Measurements from ENCODE around the gene SERPINF2.
"Not testable (repeated sequence)": the region's sequence is repeated elsewhere in the genome, so short reads cannot be mapped to it uniquely, and the experiment has no call there.

The SERPINF2 gene

DNA sequence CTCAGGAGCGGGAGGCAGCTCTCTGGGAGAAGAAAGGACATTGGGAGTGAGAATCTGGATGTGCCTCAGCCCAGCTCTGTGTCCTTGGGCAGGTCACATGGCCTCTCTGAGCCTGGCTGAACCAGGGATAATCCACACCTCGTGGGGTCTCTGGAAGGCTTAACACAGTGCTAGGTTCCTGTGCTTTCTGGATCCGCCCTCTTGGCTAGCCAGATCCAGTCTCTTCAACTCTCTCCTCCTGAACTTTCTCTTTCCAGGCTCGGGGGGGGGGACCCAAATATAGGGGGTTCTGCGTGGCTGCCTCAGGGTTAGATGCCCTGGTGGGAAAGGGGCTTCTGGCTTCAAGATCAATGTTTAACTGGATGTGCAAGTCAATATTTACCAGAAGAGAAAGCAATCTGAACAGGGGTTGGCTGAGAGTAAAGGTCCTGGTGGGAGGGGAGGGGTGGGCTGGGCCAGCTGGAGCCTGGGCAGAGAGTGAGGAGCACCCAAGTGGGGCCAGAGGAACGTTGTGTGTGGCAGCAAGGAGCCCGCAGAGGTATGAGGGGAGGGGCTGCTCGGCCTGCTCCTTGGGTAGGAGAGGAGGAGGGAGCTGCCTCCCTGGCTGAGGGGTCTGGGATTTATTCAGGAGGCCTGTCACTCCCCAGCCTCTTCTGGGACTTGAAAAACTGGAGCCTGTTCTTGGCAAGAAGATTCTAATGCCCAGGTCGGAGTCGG lies at the start of gene SERPINF2:
Gene SERPINF2, plus strand, starts transcription at position 501 of the 717 bp plus-strand sequence. CDS start 2,125 bp downstream, outside the sequence.
- Histone ChIP-seq H3K9ac (ENCODE audit: low read depth in 1 of 2, low read length in 2 of 2) (no peak within 1 kb of the TSS), H3K27ac (ENCODE audit: low read depth, low read length) (peak within 1 kb of the TSS; percentile 3), H3K27me3 (ENCODE audit: control insufficient read depth in 1 of 2, insufficient read depth in 2 of 2, low read length in 2 of 2) (no peaks in the 10 kb centered on the region), H3K9me3 (ENCODE audit: control insufficient read depth in 1 of 2, low read length in 2 of 2) (no peaks in the 10 kb centered on the region), H3K4me3 (ENCODE audit: low read depth in 1 of 2, low read length in 2 of 2) (no peak within 1 kb of the TSS), H3K4me1 (ENCODE audit: control insufficient read depth in 1 of 2, insufficient read depth in 2 of 2, low read length in 2 of 2) (peaks cover 4 to 6% of the 10 kb centered on the region in 2 donors), H3K36me3 (ENCODE audit: control insufficient read depth in 1 of 2, insufficient read depth in 2 of 2, low read length in 2 of 2) (peaks cover 5 to 8% of the 10 kb centered on the region in 2 donors)

DNA sequence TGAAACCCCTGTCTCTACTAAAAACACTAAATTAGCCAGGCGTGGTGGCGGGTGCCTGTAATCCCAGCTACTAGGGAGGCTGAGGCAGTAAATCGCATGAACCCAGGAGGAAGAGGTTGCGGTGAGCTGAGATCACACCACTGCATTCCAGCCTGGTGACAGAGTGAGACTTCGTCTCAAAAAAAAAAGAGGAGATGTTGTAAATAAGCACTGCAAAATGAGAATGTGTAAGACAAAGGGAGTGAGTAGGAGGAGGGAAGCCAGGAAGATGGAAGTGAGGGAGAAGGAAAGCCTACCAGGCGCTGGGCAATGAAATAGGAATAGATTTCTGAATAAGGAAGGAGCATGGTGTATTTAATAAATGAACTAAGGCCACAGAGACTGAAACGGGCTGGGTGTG lies 49.3 kb upstream of the SERPINF2 start:
- no peaks in the 10 kb centered on the region for H3K36me3 ChIP-seq (ENCODE audit: control insufficient read depth in 1 of 2, insufficient read depth in 2 of 2, low read length in 2 of 2)
- no peaks in the 10 kb centered on the region for H3K27me3 ChIP-seq (ENCODE audit: control insufficient read depth in 1 of 2, insufficient read depth in 2 of 2, low read length in 2 of 2)
- H3K9me3 ChIP-seq (ENCODE audit: control insufficient read depth in 1 of 2, low read length in 2 of 2) = no peaks in the 10 kb centered on the region

DNA sequence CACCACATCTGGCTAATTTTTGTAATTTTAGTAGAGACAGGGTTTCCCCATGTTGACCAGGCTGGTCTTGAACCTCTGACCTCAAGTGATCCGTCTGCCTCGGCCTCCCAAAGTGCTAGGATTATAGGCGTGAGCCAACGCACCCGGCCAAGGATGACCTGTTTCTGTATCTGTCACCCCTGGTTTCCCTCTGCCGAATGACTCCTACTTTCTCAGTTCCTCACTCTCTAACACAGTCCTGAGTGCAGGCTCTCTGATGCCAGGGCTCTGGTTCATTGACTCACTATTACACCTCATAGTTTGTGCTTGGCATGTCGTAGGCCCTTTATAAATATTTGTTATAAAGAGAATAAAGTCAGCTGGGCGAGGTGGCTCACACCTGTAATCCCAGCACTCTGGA lies 47.3 kb upstream of the SERPINF2 start:
- no peaks in the 10 kb centered on the region for H3K4me1 ChIP-seq (ENCODE audit: control insufficient read depth in 1 of 2, insufficient read depth in 2 of 2, low read length in 2 of 2)
- H3K9me3 ChIP-seq (ENCODE audit: control insufficient read depth in 1 of 2, low read length in 2 of 2) = no peaks in the 10 kb centered on the region
- no peak overlapping the region for H3K27ac ChIP-seq (ENCODE audit: low read depth, low read length)

More for the DNA sequence above, 49.3 kb upstream of the SERPINF2 start:
- Histone ChIP-seq H3K27ac (ENCODE audit: low read depth, low read length) (no peak overlapping the region), H3K4me3 (ENCODE audit: low read depth in 1 of 2, low read length in 2 of 2) (no peak overlapping the region), H3K4me1 (ENCODE audit: control insufficient read depth in 1 of 2, insufficient read depth in 2 of 2, low read length in 2 of 2) (no peaks in the 10 kb centered on the region), H3K9ac (ENCODE audit: low read depth in 1 of 2, low read length in 2 of 2) (no peak overlapping the region)

DNA sequence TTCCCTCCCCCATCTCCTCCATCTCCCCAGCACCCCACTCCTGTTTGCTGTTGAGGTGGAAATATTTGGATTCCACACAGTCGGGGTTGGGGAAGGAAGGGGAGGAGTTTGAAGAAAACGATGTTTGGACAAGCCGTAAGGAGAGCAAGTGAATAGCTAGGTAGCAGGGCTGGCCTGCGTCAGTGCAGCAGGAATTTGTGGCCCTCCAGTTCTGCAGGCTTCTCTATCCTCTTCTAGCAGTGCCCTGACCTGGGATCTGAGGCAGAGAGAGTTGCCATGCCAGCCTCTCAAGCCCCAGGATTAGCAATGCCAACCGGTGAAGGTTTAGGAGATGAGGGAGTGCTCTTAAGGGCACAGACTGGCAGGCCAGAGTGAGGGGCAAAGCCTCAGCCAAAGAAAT lies 45.0 kb upstream of the SERPINF2 start:
- no peaks in the 10 kb centered on the region for H3K9me3 ChIP-seq (ENCODE audit: control insufficient read depth in 1 of 2, low read length in 2 of 2)
- no peaks in the 10 kb centered on the region for H3K4me1 ChIP-seq (ENCODE audit: control insufficient read depth in 1 of 2, insufficient read depth in 2 of 2, low read length in 2 of 2)
- H3K36me3 ChIP-seq (ENCODE audit: control insufficient read depth in 1 of 2, insufficient read depth in 2 of 2, low read length in 2 of 2) = no peaks in the 10 kb centered on the region
- no peaks in the 10 kb centered on the region for H3K27me3 ChIP-seq (ENCODE audit: control insufficient read depth in 1 of 2, insufficient read depth in 2 of 2, low read length in 2 of 2)
- no peak overlapping the region for H3K9ac ChIP-seq (ENCODE audit: low read depth in 1 of 2, low read length in 2 of 2)
- H3K27ac ChIP-seq (ENCODE audit: low read depth, low read length) = no peak overlapping the region
- no peak overlapping the region for H3K4me3 ChIP-seq (ENCODE audit: low read depth in 1 of 2, low read length in 2 of 2)

More for the DNA sequence above, 47.3 kb upstream of the SERPINF2 start:
- Histone ChIP-seq H3K9ac (ENCODE audit: low read depth in 1 of 2, low read length in 2 of 2) (no peak overlapping the region), H3K36me3 (ENCODE audit: control insufficient read depth in 1 of 2, insufficient read depth in 2 of 2, low read length in 2 of 2) (no peaks in the 10 kb centered on the region), H3K27me3 (ENCODE audit: control insufficient read depth in 1 of 2, insufficient read depth in 2 of 2, low read length in 2 of 2) (no peaks in the 10 kb centered on the region), H3K4me3 (ENCODE audit: low read depth in 1 of 2, low read length in 2 of 2) (no peak overlapping the region)

DNA sequence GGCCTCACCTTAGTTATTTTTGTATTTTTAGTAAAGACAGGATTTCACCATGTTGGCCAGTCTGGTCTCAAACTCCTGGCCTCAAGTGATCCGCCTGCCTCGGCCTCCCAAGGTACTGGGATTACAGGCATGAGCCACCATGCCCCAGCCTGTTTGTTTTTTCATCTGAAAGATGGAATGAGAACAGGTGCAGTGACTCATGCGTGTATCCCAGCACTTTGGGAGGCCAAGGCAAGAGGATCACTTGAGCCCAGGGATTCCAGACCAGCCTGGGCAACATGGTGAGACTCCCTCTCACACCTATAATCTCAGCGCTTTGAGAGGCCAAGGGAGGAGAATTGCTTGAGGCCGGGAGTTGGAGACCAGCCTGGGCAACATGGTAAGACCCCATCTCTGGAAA lies 42.8 kb upstream of the SERPINF2 start:
- H3K36me3 ChIP-seq (ENCODE audit: control insufficient read depth in 1 of 2, insufficient read depth in 2 of 2, low read length in 2 of 2); H3K27ac ChIP-seq (ENCODE audit: low read depth, low read length); H3K9me3 ChIP-seq (ENCODE audit: control insufficient read depth in 1 of 2, low read length in 2 of 2); H3K27me3 ChIP-seq (ENCODE audit: control insufficient read depth in 1 of 2, insufficient read depth in 2 of 2, low read length in 2 of 2); H3K4me3 ChIP-seq (ENCODE audit: low read depth in 1 of 2, low read length in 2 of 2); H3K9ac ChIP-seq (ENCODE audit: low read depth in 1 of 2, low read length in 2 of 2); H3K4me1 ChIP-seq (ENCODE audit: control insufficient read depth in 1 of 2, insufficient read depth in 2 of 2, low read length in 2 of 2): not testable (repeated sequence)

DNA sequence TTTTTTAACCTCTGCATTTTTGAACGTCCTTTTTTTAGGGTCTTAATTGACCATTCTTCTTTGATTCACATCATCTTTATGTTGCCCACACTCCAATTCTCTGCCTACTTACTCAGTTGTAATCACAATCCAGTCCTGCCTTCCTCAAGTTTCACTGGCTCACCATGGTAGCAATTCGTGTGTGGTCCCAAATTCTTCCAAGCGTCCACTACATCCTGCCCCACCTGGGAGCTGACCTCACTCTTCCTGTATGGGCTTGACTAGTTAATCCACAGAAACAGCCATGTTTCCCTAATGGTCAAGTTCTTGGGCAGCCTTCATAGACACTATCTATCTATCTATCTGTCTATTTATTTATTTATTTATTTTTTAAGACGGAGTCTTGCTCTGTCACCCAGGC lies 39.6 kb upstream of the SERPINF2 start:
- H3K4me3 ChIP-seq (ENCODE audit: low read depth in 1 of 2, low read length in 2 of 2) = no peak overlapping the region
- no peak overlapping the region for H3K27ac ChIP-seq (ENCODE audit: low read depth, low read length)
- no peaks in the 10 kb centered on the region for H3K9me3 ChIP-seq (ENCODE audit: control insufficient read depth in 1 of 2, low read length in 2 of 2)
- H3K36me3 ChIP-seq (ENCODE audit: control insufficient read depth in 1 of 2, insufficient read depth in 2 of 2, low read length in 2 of 2) = peaks cover 0 to 9% of the 10 kb centered on the region in 2 donors
- H3K4me1 ChIP-seq (ENCODE audit: control insufficient read depth in 1 of 2, insufficient read depth in 2 of 2, low read length in 2 of 2) = peaks cover 0 to 4% of the 10 kb centered on the region in 2 donors
- no peaks in the 10 kb centered on the region for H3K27me3 ChIP-seq (ENCODE audit: control insufficient read depth in 1 of 2, insufficient read depth in 2 of 2, low read length in 2 of 2)
- no peak overlapping the region for H3K9ac ChIP-seq (ENCODE audit: low read depth in 1 of 2, low read length in 2 of 2)

- Histone ChIP-seq H3K9ac (ENCODE audit: low read depth in 1 of 2, low read length in 2 of 2) (no peak overlapping the region), H3K4me1 (ENCODE audit: control insufficient read depth in 1 of 2, insufficient read depth in 2 of 2, low read length in 2 of 2) (peaks cover 0 to 4% of the 10 kb centered on the region in 2 donors), H3K4me3 (ENCODE audit: low read depth in 1 of 2, low read length in 2 of 2) (no peak overlapping the region), H3K9me3 (ENCODE audit: control insufficient read depth in 1 of 2, low read length in 2 of 2) (no peaks in the 10 kb centered on the region), H3K27ac (ENCODE audit: low read depth, low read length) (no peak overlapping the region), H3K36me3 (ENCODE audit: control insufficient read depth in 1 of 2, insufficient read depth in 2 of 2, low read length in 2 of 2) (peaks cover 0 to 12% of the 10 kb centered on the region in 2 donors), H3K27me3 (ENCODE audit: control insufficient read depth in 1 of 2, insufficient read depth in 2 of 2, low read length in 2 of 2) (no peaks in the 10 kb centered on the region)
These were observed 37.7 kb upstream of the SERPINF2 start for GRCh38 chr17:1705004-1705403.

GRCh38 chr17:1707107-1707506 lies 35.6 kb upstream of the SERPINF2 start:
- H3K9me3 ChIP-seq (ENCODE audit: control insufficient read depth in 1 of 2, low read length in 2 of 2) = no peaks in the 10 kb centered on the region
- no peak overlapping the region for H3K9ac ChIP-seq (ENCODE audit: low read depth in 1 of 2, low read length in 2 of 2)
- peaks cover 6 to 15% of the 10 kb centered on the region in 2 donors for H3K36me3 ChIP-seq (ENCODE audit: control insufficient read depth in 1 of 2, insufficient read depth in 2 of 2, low read length in 2 of 2)
- no peak overlapping the region for H3K4me3 ChIP-seq (ENCODE audit: low read depth in 1 of 2, low read length in 2 of 2)
- H3K27ac ChIP-seq (ENCODE audit: low read depth, low read length) = no peak overlapping the region
- peaks cover 4 to 14% of the 10 kb centered on the region in 2 donors for H3K4me1 ChIP-seq (ENCODE audit: control insufficient read depth in 1 of 2, insufficient read depth in 2 of 2, low read length in 2 of 2)
- no peaks in the 10 kb centered on the region for H3K27me3 ChIP-seq (ENCODE audit: control insufficient read depth in 1 of 2, insufficient read depth in 2 of 2, low read length in 2 of 2)

DNA sequence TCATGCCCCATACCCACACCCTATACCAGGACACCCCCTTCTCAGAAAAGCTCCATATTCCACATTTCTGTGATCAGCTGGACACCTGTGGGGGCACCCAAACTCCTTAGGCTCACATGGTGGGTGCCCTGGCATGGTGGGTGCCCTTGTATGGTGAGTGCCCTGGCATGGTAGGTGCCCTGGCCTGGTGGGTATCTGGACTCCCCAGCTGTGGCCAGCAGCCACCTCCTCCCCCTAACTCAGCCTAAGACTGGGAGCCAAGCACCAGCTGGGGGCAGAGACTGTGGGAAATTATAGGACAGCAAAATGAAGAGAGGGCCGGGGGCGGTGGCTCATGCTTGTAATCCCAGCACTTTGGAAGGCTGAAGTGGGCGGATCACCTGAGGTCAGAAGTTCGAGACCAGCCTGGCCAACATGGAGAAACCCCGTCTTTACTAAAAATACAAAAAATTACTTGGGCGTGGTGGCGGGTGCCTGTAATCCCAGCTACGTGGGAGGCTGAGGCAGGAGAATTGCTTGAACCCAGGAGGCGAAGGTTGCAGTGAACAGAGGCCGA lies 33.8 kb upstream of the SERPINF2 start:
- Histone ChIP-seq H3K9ac (ENCODE audit: low read depth in 1 of 2, low read length in 2 of 2) (peak overlapping the region in 1 of 2 donors; percentile 80), H3K4me3 (ENCODE audit: low read depth in 1 of 2, low read length in 2 of 2) (peak overlapping the region in 1 of 2 donors; percentile 71), H3K36me3 (ENCODE audit: control insufficient read depth in 1 of 2, insufficient read depth in 2 of 2, low read length in 2 of 2) (peaks cover 20 to 31% of the 10 kb centered on the region in 2 donors), H3K4me1 (ENCODE audit: control insufficient read depth in 1 of 2, insufficient read depth in 2 of 2, low read length in 2 of 2) (peaks cover 18 to 31% of the 10 kb centered on the region in 2 donors)
- H3K27me3 ChIP-seq (ENCODE audit: control insufficient read depth in 1 of 2, insufficient read depth in 2 of 2, low read length in 2 of 2); H3K9me3 ChIP-seq (ENCODE audit: control insufficient read depth in 1 of 2, low read length in 2 of 2); H3K27ac ChIP-seq (ENCODE audit: low read depth, low read length): not testable (repeated sequence)

GRCh38 chr17:1709403-1709951 lies 33.2 kb upstream of the SERPINF2 start:
- Histone ChIP-seq H3K27ac (ENCODE audit: low read depth, low read length) (no peak overlapping the region), H3K4me1 (ENCODE audit: control insufficient read depth in 1 of 2, insufficient read depth in 2 of 2, low read length in 2 of 2) (peaks cover 24 to 37% of the 10 kb centered on the region in 2 donors), H3K27me3 (ENCODE audit: control insufficient read depth in 1 of 2, insufficient read depth in 2 of 2, low read length in 2 of 2) (no peaks in the 10 kb centered on the region), H3K4me3 (ENCODE audit: low read depth in 1 of 2, low read length in 2 of 2) (peak overlapping the region; percentile 65 to 71), H3K9ac (ENCODE audit: low read depth in 1 of 2, low read length in 2 of 2) (peak overlapping the region in 1 of 2 donors; percentile 80), H3K36me3 (ENCODE audit: control insufficient read depth in 1 of 2, insufficient read depth in 2 of 2, low read length in 2 of 2) (peaks cover 20 to 31% of the 10 kb centered on the region in 2 donors), H3K9me3 (ENCODE audit: control insufficient read depth in 1 of 2, low read length in 2 of 2) (no peaks in the 10 kb centered on the region)
